Natural killer cell (primary cell): ENCODE measurements around the gene MGMT. TPM values are rescaled to one million over a fixed set of nuclear protein-coding genes. Genes with fewer than 3 reads are reported as not detected.

Experiments used
- ATAC-seq, 3 donors: fragments of 150-1000 bp in 2 of 3; fragments of 200-7000 bp in 1 of 3; cut with Tn5 transposase; 1 replicate in 1 of 3; 2 replicates in 2 of 3; pipeline ENCODE4 v1.10.0; 2021; ENCODE audit warnings: mild to moderate bottlenecking in 2 of 3, moderate library complexity in 2 of 3
- DNase-seq, 2 donors: peaks; one replicate each; pipeline versions ENCODE4 v3.0.0 to v3.0.0-alpha.2; 2013 to 2021; ENCODE audit warnings: mixed read lengths in 1 of 2
- H3K27ac ChIP-seq: one replicate; pipeline ENCODE4 v1.5.1; 2013; ENCODE audit warnings: mild to moderate bottlenecking, low read length
- H3K27me3 ChIP-seq: one replicate; pipeline ENCODE4 v1.6.1; 2013; ENCODE audit warnings: low read length; ENCODE audit not compliant: control insufficient read depth, insufficient read depth
- H3K36me3 ChIP-seq: one replicate; pipeline ENCODE4 v1.6.1; 2013; ENCODE audit warnings: low read length; ENCODE audit not compliant: control insufficient read depth, insufficient read depth
- H3K4me1 ChIP-seq: one replicate; pipeline ENCODE4 v1.6.1; 2013; ENCODE audit warnings: low read length; ENCODE audit not compliant: control insufficient read depth, insufficient read depth
- H3K4me3 ChIP-seq: one replicate; pipeline ENCODE4 v1.5.1; 2013; ENCODE audit warnings: low read length
- H3K9me3 ChIP-seq: one replicate; pipeline ENCODE4 v1.6.1; 2013; ENCODE audit warnings: low read length; ENCODE audit not compliant: control insufficient read depth, insufficient read depth
- H3K27ac Mint-ChIP-seq, 2 donors: one replicate each; pipeline ENCODE4 v1.8.0; 2022; ENCODE audit warnings: mild to moderate bottlenecking in 2 of 2, mixed read lengths in 2 of 2, moderate library complexity in 1 of 2
- H3K27me3 Mint-ChIP-seq, 2 donors: one replicate each; pipeline ENCODE4 v1.8.0; 2022; ENCODE audit warnings: low read depth in 2 of 2, mixed read lengths in 2 of 2
- H3K36me3 Mint-ChIP-seq: one replicate; pipeline ENCODE4 v1.8.0; 2022; ENCODE audit warnings: mixed read lengths
- H3K4me1 Mint-ChIP-seq, 2 donors: one replicate each; pipeline ENCODE4 v1.8.0; 2022; ENCODE audit warnings: mixed read lengths in 2 of 2
- H3K4me3 Mint-ChIP-seq: one replicate; pipeline ENCODE4 v1.8.0; 2022; ENCODE audit warnings: mild to moderate bottlenecking, moderate library complexity, mixed read lengths
- H3K9me3 Mint-ChIP-seq, 2 donors: one replicate each; pipeline ENCODE4 v1.8.0; 2022; ENCODE audit warnings: mixed read lengths in 2 of 2
- WGBS: methylation state at CpG from one replicate; pipeline ENCODE4 v1.1.7; 2013; ENCODE audit warnings: missing lambda C conversion rate; ENCODE audit not compliant: insufficient coverage; 5-methylcytosine and 5-hydroxymethylcytosine counted together
- intact Hi-C: fragments of 100-400 bp; cut with micrococcal nuclease; formaldehyde crosslinking; loops from one replicate; pipeline ENCODE4 v1.14.2; 2022
- total RNA-seq, 4 donors: library from RNA; stranded (reverse); fragments of 120-200 nt in 1 of 4; gene quantifications; one replicate each; pipeline versions ENCODE4 v1.2.3 to v1.2.4, GENCODE V29; 2013 to 2022
- TF ChIP-seq, protein P1 (sequence below): fragments of 200-600 bp; IDR thresholded peaks from one replicate; pipeline ENCODE4 v1.8.0; 2022; ENCODE audit warnings: antibody characterized with exemption

Gene MGMT
- total RNA-seq, 3 donors from 2014 or later (not counting 1 experiment from before 2014, with no cell fraction given) = 16.5 to 19.7 (median 18.8) TPM

DNA sequence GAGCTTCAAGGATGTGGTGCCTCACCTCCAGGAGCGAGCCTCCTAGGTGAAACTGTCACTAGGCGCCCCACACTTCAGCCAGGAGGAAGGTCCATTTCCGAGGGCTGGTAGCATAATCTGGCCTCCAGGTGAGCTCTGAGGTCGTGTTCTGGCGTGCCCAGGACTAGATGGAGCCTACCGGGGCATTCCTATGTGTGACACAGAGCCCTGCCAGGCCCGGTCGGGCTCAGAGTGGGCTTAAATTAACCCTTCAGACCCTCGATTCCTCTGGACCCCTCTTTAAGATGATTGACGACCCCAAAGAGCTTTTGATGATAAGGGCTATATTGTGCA lies 263.9 kb downstream of the MGMT start:
- H3K27ac Mint-ChIP-seq = no peak overlapping the region
- H3K27me3 Mint-ChIP-seq = no peaks in the 10 kb centered on the region
- Histone ChIP-seq H3K4me1 (no peaks in the 10 kb centered on the region), H3K36me3 (no peaks in the 10 kb centered on the region), H3K4me3 (no peak overlapping the region), H3K27me3 (no peaks in the 10 kb centered on the region), H3K27ac (no peak overlapping the region), H3K9me3 (peaks cover 6% of the 10 kb centered on the region)
- intact Hi-C loops = no loop called here
- 90% methylated on average over 10 of the region's 10 CpGs for WGBS
- no peak for ATAC-seq
- TF ChIP-seq, protein P1, sequence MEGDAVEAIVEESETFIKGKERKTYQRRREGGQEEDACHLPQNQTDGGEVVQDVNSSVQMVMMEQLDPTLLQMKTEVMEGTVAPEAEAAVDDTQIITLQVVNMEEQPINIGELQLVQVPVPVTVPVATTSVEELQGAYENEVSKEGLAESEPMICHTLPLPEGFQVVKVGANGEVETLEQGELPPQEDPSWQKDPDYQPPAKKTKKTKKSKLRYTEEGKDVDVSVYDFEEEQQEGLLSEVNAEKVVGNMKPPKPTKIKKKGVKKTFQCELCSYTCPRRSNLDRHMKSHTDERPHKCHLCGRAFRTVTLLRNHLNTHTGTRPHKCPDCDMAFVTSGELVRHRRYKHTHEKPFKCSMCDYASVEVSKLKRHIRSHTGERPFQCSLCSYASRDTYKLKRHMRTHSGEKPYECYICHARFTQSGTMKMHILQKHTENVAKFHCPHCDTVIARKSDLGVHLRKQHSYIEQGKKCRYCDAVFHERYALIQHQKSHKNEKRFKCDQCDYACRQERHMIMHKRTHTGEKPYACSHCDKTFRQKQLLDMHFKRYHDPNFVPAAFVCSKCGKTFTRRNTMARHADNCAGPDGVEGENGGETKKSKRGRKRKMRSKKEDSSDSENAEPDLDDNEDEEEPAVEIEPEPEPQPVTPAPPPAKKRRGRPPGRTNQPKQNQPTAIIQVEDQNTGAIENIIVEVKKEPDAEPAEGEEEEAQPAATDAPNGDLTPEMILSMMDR = no peak
- peak in 1 of 2 donors; percentile 1 for DNase-seq
- no peaks in the 10 kb centered on the region for H3K9me3 Mint-ChIP-seq
- no peaks in the 10 kb centered on the region for H3K36me3 Mint-ChIP-seq
- H3K4me1 Mint-ChIP-seq = no peaks in the 10 kb centered on the region
- H3K4me3 Mint-ChIP-seq = no peak overlapping the region

GRCh38 chr10:129740532-129741279 lies 273.7 kb downstream of the MGMT start:
- Histone ChIP-seq H3K4me1 (no peaks in the 10 kb centered on the region), H3K4me3 (no peak overlapping the region), H3K27me3 (no peaks in the 10 kb centered on the region), H3K9me3 (peaks cover 6% of the 10 kb centered on the region), H3K36me3 (no peaks in the 10 kb centered on the region), H3K27ac (no peak overlapping the region)
- WGBS = 89% methylated on average over 15 of the region's 15 CpGs
- no peak overlapping the region for H3K27ac Mint-ChIP-seq
- peaks cover 0 to 5% of the 10 kb centered on the region in 2 donors for H3K4me1 Mint-ChIP-seq
- H3K9me3 Mint-ChIP-seq = peaks cover 0 to 2% of the 10 kb centered on the region in 2 donors
- intact Hi-C loops = no loop called here
- DNase-seq (no peak), ATAC-seq (no peak)
- no peaks in the 10 kb centered on the region for H3K36me3 Mint-ChIP-seq
- no peak overlapping the region for H3K4me3 Mint-ChIP-seq
- TF ChIP-seq, protein P1 = no peak
- H3K27me3 Mint-ChIP-seq = no peaks in the 10 kb centered on the region

DNA sequence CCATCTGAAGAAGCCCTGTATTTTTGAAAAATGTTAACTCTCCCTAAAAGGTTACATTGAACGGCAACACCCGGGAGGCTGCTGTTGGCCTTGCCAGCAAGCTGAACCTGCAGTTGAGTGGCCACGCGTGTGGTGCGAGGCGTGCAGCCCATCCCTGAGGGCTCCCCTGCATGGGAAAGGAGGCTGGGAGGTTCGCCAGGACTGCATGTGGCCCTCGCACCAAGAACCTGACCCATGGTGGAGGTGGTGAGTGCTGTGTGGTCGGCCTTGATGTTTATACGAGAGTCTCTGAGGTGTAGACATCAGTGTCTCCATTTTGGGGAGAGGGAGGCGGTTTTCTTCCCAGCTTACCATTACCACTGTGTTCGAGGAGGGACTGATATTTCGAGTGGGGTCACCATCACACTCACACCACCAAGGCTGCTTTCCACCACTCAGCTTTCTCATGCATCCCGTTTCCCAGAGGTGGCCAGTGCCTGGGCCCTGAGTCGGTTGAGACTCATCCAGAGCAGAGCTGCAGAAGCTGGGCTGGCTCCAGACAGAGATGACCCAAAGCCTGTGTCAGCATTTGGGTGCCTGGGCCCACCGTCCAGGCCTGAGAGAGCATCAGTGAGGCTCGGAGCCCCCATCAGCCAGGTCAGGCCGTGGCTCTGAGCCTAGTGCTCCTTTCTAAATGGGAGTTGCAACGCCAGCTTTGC lies 274.4 kb downstream of the MGMT start:
- ATAC-seq = no peak
- Histone ChIP-seq H3K27me3 (no peaks in the 10 kb centered on the region), H3K27ac (no peak overlapping the region), H3K36me3 (no peaks in the 10 kb centered on the region), H3K9me3 (peaks cover 6% of the 10 kb centered on the region), H3K4me1 (no peaks in the 10 kb centered on the region), H3K4me3 (no peak overlapping the region)
- H3K36me3 Mint-ChIP-seq = no peaks in the 10 kb centered on the region
- no peaks in the 10 kb centered on the region for H3K27me3 Mint-ChIP-seq
- TF ChIP-seq, protein P1 = no peak
- 94% methylated on average over 18 of the region's 19 CpGs for WGBS
- peaks cover 0 to 3% of the 10 kb centered on the region in 2 donors for H3K9me3 Mint-ChIP-seq
- peaks cover 0 to 5% of the 10 kb centered on the region in 2 donors for H3K4me1 Mint-ChIP-seq
- no peak for DNase-seq
- H3K27ac Mint-ChIP-seq = no peak overlapping the region
- intact Hi-C loops = no loop called here
- no peak overlapping the region for H3K4me3 Mint-ChIP-seq
